Adrenal gland (tissue), 12 donors: ENCODE results near the gene MRNIP. TPM values are rescaled to one million over a fixed set of nuclear protein-coding genes. Genes with fewer than 3 reads are reported as not detected.

Experiments used
- DNase-seq, 7 donors: peaks; one replicate each; pipeline ENCODE4 v3.0.0-alpha.2; 2019 to 2020
- H3K27ac ChIP-seq, 5 donors: fragments of 200-600 bp; sonication (generic) in 4 of 5; 1 replicate in 3 of 5; 2 replicates in 2 of 5; pipeline versions ENCODE4 v1.5.1 to v1.8.0; 2016 to 2020; ENCODE audit warnings: mild to moderate bottlenecking in 1 of 5
- H3K27me3 ChIP-seq: fragments of 200-600 bp; 2 replicates; pipeline ENCODE4 v1.8.0; 2021
- H3K36me3 ChIP-seq, 2 donors: fragments of 200-600 bp; replicated peaks in 1 of 2; 1 replicate in 1 of 2; 2 replicates in 1 of 2; pipeline versions ENCODE4 v1.5.1 to v1.8.0; 2018 to 2022
- H3K4me1 ChIP-seq, 2 donors: fragments of 200-600 bp; replicated peaks in 1 of 2; 1 replicate in 1 of 2; 2 replicates in 1 of 2; pipeline versions ENCODE4 v1.5.1 to v1.8.0; 2018 to 2021
- H3K4me3 ChIP-seq, 4 donors: fragments of 200-600 bp; sonication (generic) in 3 of 4; one replicate each; pipeline ENCODE4 v1.5.1; 2016 to 2018
- H3K9me3 ChIP-seq, 3 donors: fragments of 200-600 bp; sonication (generic) in 1 of 3; replicated peaks in 1 of 3; 1 replicate in 2 of 3; 2 replicates in 1 of 3; pipeline versions ENCODE4 v1.5.1 to v1.8.0; 2016 to 2021
- CTCF ChIP-seq, 6 experiments: fragments of 450-650 bp in 4 of 6; fragments of 200-600 bp in 2 of 6; sonication (generic) in 1 of 6; IDR thresholded peaks; 1 replicate in 5 of 6; 2 replicates in 1 of 6; pipeline versions ENCODE4 v1.5.1 to v1.8.0; 2016 to 2021; ENCODE audit warnings: antibody characterized with exemption in 6 of 6, mild to moderate bottlenecking in 2 of 6, moderate library complexity in 1 of 6
- POLR2A ChIP-seq, 2 donors: fragments of 450-650 bp; IDR thresholded peaks; one replicate each; pipeline ENCODE4 v1.6.1; 2017; ENCODE audit warnings: antibody characterized with exemption in 2 of 2, mild to moderate bottlenecking in 2 of 2, moderate library complexity in 1 of 2
- WGBS, 4 donors: extraction: QIAGEN DNeasy Blood & Tissue Kit in 2 of 4; methylation state at CpG; one replicate each; pipeline versions ENCODE4 v1.1.5 to v1.1.7; 2013 to 2017; 5-methylcytosine and 5-hydroxymethylcytosine counted together
- intact Hi-C, 2 donors: fragments of 100-400 bp; cut with DNase I; formaldehyde crosslinking; loops; one replicate each; pipeline versions ENCODE4 v1.14.1 to v1.15.0; 2022 to 2023
- polyA plus RNA-seq, 3 donors: library from polyadenylated mRNA; stranded (reverse); fragments of 200-250 nt in 2 of 3; fragments of 350-450 nt in 1 of 3; fragmentation: Illumina TruSeq in 1 of 3; extraction: RNeasy Lipid Tissue Mini Kit (QIAGEN cat#74804) in 1 of 3; gene quantifications; one replicate each; pipeline ENCODE4 v1.2.3, GENCODE V29; 2013 to 2014
- total RNA-seq, 9 donors: library from RNA; depleted of rRNA in 4 of 9; stranded (reverse); fragments of >200 nt in 4 of 9; fragments of 120-200 nt in 1 of 9; fragmentation: NEBNext Ultra II Directional in 1 of 9; extraction: Animal tissue kit (Norgen Biotek cat#: 25700) in 1 of 9; gene quantifications; one replicate each; pipeline versions ENCODE4 v1.1.0 to v1.2.4, GENCODE V29; 2013 to 2023
- donor health status: healthy with polysubstance abuse.
- donor health status: Bipolar disorder and iron deficiency.
- donor health status: DM: yes; HTN: yes; CAD: no.
- donor health status: DM: no; HTN: no; CAD: no.
- donor health status: DM: no; HTN: no; CAD: no.
- donor health status: DM: yes; HTN: yes; CAD: no.

Gene MRNIP
- total and polyA plus RNA-seq, 12 donors = 12.3 to 129 (median 32.2) TPM

- Histone ChIP-seq H3K36me3 (peaks cover 0 to 42% of the 10 kb centered on the region in 2 donors), H3K9me3 (no peaks in the 10 kb centered on the region), H3K27ac (peak overlapping the region; percentile 89 to 100 (median 99)), H3K27me3 (no peaks in the 10 kb centered on the region), H3K4me1 (peaks cover 66 to 81% of the 10 kb centered on the region in 2 donors), H3K4me3 (peak overlapping the region; percentile 52 to 99 (median 86))
- TF ChIP-seq POLR2A (IDR thresholded peaks at IDR 0.05) (peak; percentile 68 to 94), CTCF (IDR thresholded peaks at IDR 0.05) (no peak)
- peak; percentile 94 to 98 (median 98) for DNase-seq
- intact Hi-C loops = loop anchor here in 1 of 2 donors (10.0 kb wide), 1 partner anchor 83 kb away; the partner anchor contains the start of gene TBC1D9B
- whole genome bisulfite sequencing, 4 donors = 0% methylated on average over 2 to 54 of the region's 54 CpGs
Observed at GRCh38 chr5:179821298-179822058, 37.1 kb downstream of the MRNIP start.

DNA sequence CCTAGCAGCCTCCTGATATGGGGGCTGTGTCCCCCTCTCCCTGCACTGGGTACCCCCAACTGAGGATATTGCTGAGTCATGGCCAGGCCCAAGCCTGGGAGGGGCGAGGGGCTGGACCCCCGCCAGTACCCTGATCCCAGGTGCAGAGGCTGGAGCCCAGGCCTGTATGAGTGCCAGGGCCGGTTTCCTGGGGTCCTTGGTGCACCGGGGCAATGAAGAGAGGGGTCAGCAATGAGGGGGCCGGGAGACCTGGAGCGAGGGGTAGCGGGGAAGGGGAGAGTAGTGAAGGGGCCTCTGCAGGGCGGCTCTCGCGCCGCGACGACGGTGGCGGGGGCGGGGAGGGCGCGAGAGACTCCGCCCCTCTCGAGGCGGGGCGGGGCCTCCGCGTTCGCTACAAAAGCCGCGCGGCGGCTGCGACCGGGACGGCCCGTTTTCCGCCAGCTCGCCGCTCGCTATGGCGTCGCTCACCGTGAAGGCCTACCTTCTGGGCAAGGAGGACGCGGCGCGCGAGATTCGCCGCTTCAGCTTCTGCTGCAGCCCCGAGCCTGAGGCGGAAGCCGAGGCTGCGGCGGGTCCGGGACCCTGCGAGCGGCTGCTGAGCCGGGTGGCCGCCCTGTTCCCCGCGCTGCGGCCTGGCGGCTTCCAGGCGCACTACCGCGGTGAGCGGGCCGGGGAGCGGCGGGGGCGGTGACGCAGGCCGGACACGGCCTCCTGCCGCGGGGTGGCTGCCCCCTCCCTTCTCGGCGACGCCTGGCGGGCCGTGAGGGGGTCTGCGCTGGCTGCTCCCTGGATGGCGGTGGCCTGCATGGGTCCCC, 37.9 kb downstream of the MRNIP start, which contains the start of gene SQSTM1:
Gene SQSTM1 (plus strand): TSS at position 423 of the 815 bp plus-strand sequence. CDS start 32 bp downstream, at position 455.
- Histone ChIP-seq H3K9me3 (no peaks in the 10 kb centered on the region), H3K4me1 (peaks cover 68 to 75% of the 10 kb centered on the region in 2 donors), H3K27ac (peak within 1 kb of the TSS; percentile 97 to 100 (median 99)), H3K36me3 (peaks cover 0 to 34% of the 10 kb centered on the region in 2 donors), H3K27me3 (no peaks in the 10 kb centered on the region), H3K4me3 (peak within 1 kb of the TSS; percentile 52 to 99 (median 86))
- peak; percentile 79 to 90 (median 84) for DNase-seq
- TF ChIP-seq POLR2A (IDR thresholded peaks at IDR 0.05) = peak; percentile 99 to 100
- peak in 2 of 6 experiments; percentile 25 to 42 for TF ChIP-seq CTCF (IDR thresholded peaks at IDR 0.05)
- intact Hi-C loops = loop anchor here in 1 of 2 donors (10.0 kb wide), 1 partner anchor 84 kb away; the partner anchor contains the start of gene TBC1D9B
- WGBS, 4 donors = 0 to 1% (median 0%) methylated on average over 1 to 81 of the region's 81 CpGs

GRCh38 chr5:179820127-179820482, 38.5 kb downstream of the MRNIP start:
- intact Hi-C loops = loop anchor here in 1 of 2 donors (10.0 kb wide), 1 partner anchor 85 kb away; the partner anchor contains the start of gene TBC1D9B
- H3K4me3 ChIP-seq = peak overlapping the region in 3 of 4 donors; percentile 31 to 99 (median 81)
- peak in 1 of 7 donors; percentile 78 for DNase-seq
- peaks cover 68 to 69% of the 10 kb centered on the region in 2 donors for H3K4me1 ChIP-seq
- H3K27ac ChIP-seq = peak overlapping the region; percentile 97 to 100 (median 99)
- WGBS, 4 donors = 19 to 31% (median 28%) methylated on average over 5 to 12 of the region's 12 CpGs; no CpG with 5 or more reads in 1 of the 4 donors
- peaks cover 0 to 28% of the 10 kb centered on the region in 2 donors for H3K36me3 ChIP-seq
- TF ChIP-seq CTCF (IDR thresholded peaks at IDR 0.05) = no peak
- TF ChIP-seq POLR2A (IDR thresholded peaks at IDR 0.05) = no peak
- H3K27me3 ChIP-seq = no peaks in the 10 kb centered on the region
- no peaks in the 10 kb centered on the region for H3K9me3 ChIP-seq
